DND-41 (cell line): ENCODE results near the gene ARSB.

Experiments used
- ATAC-seq: fragments of 200-7000 bp; cut with Tn5 transposase; 3 replicates; pipeline ENCODE4 v1.9.1; 2021; ENCODE audit warnings: low read depth; ENCODE audit not compliant: insufficient read depth
- DNase-seq: peaks from one replicate; pipeline ENCODE4 v3.0.0-alpha.2; 2020
- H2AFZ ChIP-seq: 2 replicates; pipeline ENCODE4 v1.6.0; 2012; ENCODE audit warnings: low read depth, low read length
- H3K27ac ChIP-seq: 2 replicates; pipeline ENCODE4 v1.5.1; 2012; ENCODE audit warnings: low read length, inconsistent platforms
- H3K27me3 ChIP-seq: fragments of 200-600 bp; sonication (generic); 2 replicates; pipeline ENCODE4 v1.6.0; 2012; ENCODE audit warnings: low read length, mild to moderate bottlenecking, inconsistent platforms; ENCODE audit not compliant: insufficient read depth, poor library complexity
- H3K36me3 ChIP-seq: 2 replicates; pipeline ENCODE4 v1.5.1; 2012; ENCODE audit warnings: low read length, inconsistent platforms; ENCODE audit not compliant: insufficient read depth
- H3K4me1 ChIP-seq: 2 replicates; pipeline ENCODE4 v1.5.1; 2012; ENCODE audit warnings: mild to moderate bottlenecking, low read length; ENCODE audit not compliant: insufficient read depth
- H3K4me2 ChIP-seq: 2 replicates; pipeline ENCODE4 v1.6.0; 2012; ENCODE audit warnings: mild to moderate bottlenecking, moderate library complexity, low read length, inconsistent platforms; ENCODE audit not compliant: insufficient read depth
- H3K4me3 ChIP-seq, 2 experiments: fragments of 200-600 bp in 1 of 2; shearing (Covaris generic) in 1 of 2; 2 replicates each; pipeline ENCODE4 v1.5.1; 2012 to 2016; ENCODE audit warnings: inconsistent platforms in 2 of 2, low read length in 2 of 2, mild to moderate bottlenecking in 2 of 2, low read depth in 1 of 2, moderate library complexity in 1 of 2
- H3K79me2 ChIP-seq: 2 replicates; pipeline ENCODE4 v1.6.0; 2012; ENCODE audit warnings: low read length, inconsistent platforms; ENCODE audit not compliant: insufficient read depth
- H3K9ac ChIP-seq: 2 replicates; pipeline ENCODE4 v1.6.0; 2012; ENCODE audit warnings: low read depth, mild to moderate bottlenecking, inconsistent platforms, low read length, moderate library complexity
- H3K9me3 ChIP-seq: 2 replicates; pipeline ENCODE4 v1.5.1; 2012; ENCODE audit warnings: low read length, moderate library complexity, mild to moderate bottlenecking, inconsistent platforms; ENCODE audit not compliant: insufficient read depth, severe bottlenecking
- H4K20me1 ChIP-seq: 2 replicates; pipeline ENCODE4 v1.6.0; 2012; ENCODE audit warnings: low read length; ENCODE audit not compliant: insufficient read depth
- CTCF ChIP-seq: IDR thresholded peaks from 2 replicates; pipeline ENCODE4 v1.5.1; 2012; ENCODE audit warnings: borderline replicate concordance, low read length, moderate library complexity, mild to moderate bottlenecking; ENCODE audit not compliant: poor library complexity, severe bottlenecking; ENCODE audit errors: extremely low read depth
- EZH2 ChIP-seq: IDR thresholded peaks from 3 replicates; pipeline ENCODE4 v1.6.1; 2012; ENCODE audit warnings: borderline replicate concordance, low read depth, mild to moderate bottlenecking, moderate library complexity, low read length, inconsistent platforms; ENCODE audit not compliant: severe bottlenecking

The ARSB gene

DNA sequence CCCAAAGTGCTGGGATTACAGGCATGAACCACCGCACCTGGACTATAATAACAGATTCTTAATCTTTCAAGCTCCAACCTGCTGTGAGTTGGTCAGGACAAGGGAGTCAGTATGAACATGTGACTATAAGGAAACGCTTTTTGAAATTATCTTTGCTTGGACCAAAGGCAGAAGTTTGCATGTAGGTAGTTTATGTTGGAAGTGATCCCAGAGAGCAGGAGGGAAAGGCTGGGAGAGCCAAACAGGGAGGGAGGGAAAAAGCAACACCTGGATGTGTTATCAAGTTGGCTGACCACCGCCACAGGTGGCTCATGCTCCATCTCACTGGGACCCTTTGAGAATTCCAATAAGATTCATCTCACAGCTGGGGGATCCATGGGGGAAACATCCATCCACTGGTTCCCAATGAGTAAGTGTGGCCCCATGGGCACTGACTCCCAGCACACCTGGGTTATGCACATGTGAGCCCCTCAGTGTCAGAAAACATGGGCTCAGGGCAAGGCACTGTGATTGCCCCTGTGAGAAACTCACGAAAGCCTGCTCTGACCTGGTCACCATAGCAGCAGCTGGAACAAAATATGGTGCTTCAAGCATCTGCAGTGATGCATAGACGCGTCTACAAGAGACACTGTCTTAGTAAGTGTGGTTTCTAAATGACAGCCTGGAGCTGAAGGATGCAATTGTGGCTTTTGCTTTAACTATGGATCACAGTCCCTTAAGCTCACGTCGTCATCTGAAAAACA lies 62.1 kb downstream of the ARSB start:
- Histone ChIP-seq H3K4me3 (no peak overlapping the region), H3K27me3 (no peaks in the 10 kb centered on the region), H3K4me1 (no peaks in the 10 kb centered on the region), H3K9ac (no peak overlapping the region), H3K79me2 (no peaks in the 10 kb centered on the region), H3K36me3 (no peaks in the 10 kb centered on the region), H4K20me1 (no peaks in the 10 kb centered on the region), H3K4me2 (no peak overlapping the region), H2AFZ (no peak overlapping the region), H3K9me3 (no peaks in the 10 kb centered on the region), H3K27ac (no peak overlapping the region)
- ATAC-seq (no peak), DNase-seq (no peak)
- TF ChIP-seq CTCF (no peak), EZH2 (no peak)

DNA sequence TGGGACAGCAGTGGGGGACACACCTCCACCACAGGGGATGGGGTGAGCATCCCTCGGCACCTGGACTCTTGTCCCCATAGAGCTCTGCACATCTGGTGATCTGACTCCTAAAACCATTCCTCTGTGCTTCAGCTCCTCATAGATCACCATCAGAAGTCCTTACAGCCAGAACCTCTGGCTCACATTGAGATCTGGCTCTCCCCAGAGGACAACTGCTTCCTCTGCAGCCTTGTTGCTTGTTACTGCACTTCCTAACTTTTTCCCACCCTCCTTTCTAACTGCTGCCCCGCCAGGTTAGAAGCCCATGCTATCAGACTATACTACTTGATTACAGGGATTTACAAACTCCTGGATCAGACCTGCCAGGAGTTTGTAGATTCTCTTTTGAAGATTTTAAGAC lies 64.5 kb downstream of the ARSB start:
- no peaks in the 10 kb centered on the region for H3K9me3 ChIP-seq
- DNase-seq (no peak), ATAC-seq (no peak)
- TF ChIP-seq CTCF = no peak
- TF ChIP-seq EZH2 = no peak
- no peaks in the 10 kb centered on the region for H4K20me1 ChIP-seq
- no peaks in the 10 kb centered on the region for H3K4me1 ChIP-seq
- no peak overlapping the region for H3K27ac ChIP-seq
- no peak overlapping the region for H3K9ac ChIP-seq
- H3K4me2 ChIP-seq = no peak overlapping the region
- no peak overlapping the region for H2AFZ ChIP-seq
- H3K79me2 ChIP-seq = no peaks in the 10 kb centered on the region
- H3K27me3 ChIP-seq = no peaks in the 10 kb centered on the region
- H3K4me3 ChIP-seq = no peak overlapping the region
- no peaks in the 10 kb centered on the region for H3K36me3 ChIP-seq

DNA sequence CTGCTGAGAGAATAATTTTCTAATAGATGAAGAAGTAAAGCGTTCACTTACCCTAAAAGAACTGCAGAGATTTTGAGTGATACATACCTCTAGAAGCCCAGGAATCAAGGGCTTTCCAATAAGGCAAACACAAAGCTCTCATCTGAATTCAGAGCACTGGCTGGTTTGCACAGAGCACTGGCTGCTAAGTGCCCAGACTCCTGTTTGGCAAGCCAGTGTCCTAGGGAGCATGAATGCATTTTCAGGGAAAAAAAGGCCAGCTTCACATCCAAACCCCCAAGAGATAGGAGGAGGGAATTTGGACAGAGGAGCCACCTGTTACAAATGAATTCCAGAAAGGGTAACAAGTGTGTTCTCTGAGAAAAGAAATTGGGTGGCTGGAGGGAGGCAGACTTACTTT lies 65.3 kb downstream of the ARSB start:
- no peaks in the 10 kb centered on the region for H3K27me3 ChIP-seq
- no peak overlapping the region for H3K9ac ChIP-seq
- no peak overlapping the region for H3K4me3 ChIP-seq
- no peaks in the 10 kb centered on the region for H4K20me1 ChIP-seq
- H2AFZ ChIP-seq = no peak overlapping the region
- H3K9me3 ChIP-seq = no peaks in the 10 kb centered on the region
- DNase-seq = no peak
- no peaks in the 10 kb centered on the region for H3K36me3 ChIP-seq
- H3K79me2 ChIP-seq = no peaks in the 10 kb centered on the region
- TF ChIP-seq CTCF (no peak), EZH2 (no peak)
- H3K4me1 ChIP-seq = no peaks in the 10 kb centered on the region
- no peak overlapping the region for H3K4me2 ChIP-seq
- H3K27ac ChIP-seq = no peak overlapping the region
- ATAC-seq = no peak

- no peaks in the 10 kb centered on the region for H3K27me3 ChIP-seq
- no peaks in the 10 kb centered on the region for H3K36me3 ChIP-seq
- no peak for TF ChIP-seq EZH2
- TF ChIP-seq CTCF = no peak
- no peak overlapping the region for H3K9ac ChIP-seq
- H3K4me3 ChIP-seq = no peak overlapping the region
- DNase-seq = no peak
- H2AFZ ChIP-seq = no peak overlapping the region
- no peaks in the 10 kb centered on the region for H4K20me1 ChIP-seq
- no peaks in the 10 kb centered on the region for H3K79me2 ChIP-seq
- H3K4me1 ChIP-seq = no peaks in the 10 kb centered on the region
- ATAC-seq = no peak
- H3K9me3 ChIP-seq = no peaks in the 10 kb centered on the region
- H3K27ac ChIP-seq = no peak overlapping the region
- H3K4me2 ChIP-seq = no peak overlapping the region
These were observed 69.1 kb downstream of the ARSB start for GRCh38 chr5:78916044-78916443.
